DOHH2 (cell line): Measurements from ENCODE around the gene WNT2B.

Source experiments
- H3F3A ChIP-seq: fragments of 200-600 bp; sonication (generic), shearing (Covaris generic); 2 replicates; pipeline ENCODE4 v1.6.0; 2016; ENCODE audit warnings: antibody characterized with exemption, mild to moderate bottlenecking; ENCODE audit not compliant: control insufficient read depth, insufficient read depth
- H3K27ac ChIP-seq: fragments of 200-600 bp; sonication (generic); 2 replicates; pipeline ENCODE4 v1.5.1; 2014; ENCODE audit warnings: low read depth, mild to moderate bottlenecking, low read length, moderate library complexity
- H3K27me3 ChIP-seq: fragments of 200-600 bp; sonication (generic); 2 replicates; pipeline ENCODE4 v1.6.1; 2014; ENCODE audit warnings: mild to moderate bottlenecking, low read length, mixed read lengths; ENCODE audit not compliant: control insufficient read depth
- H3K36me3 ChIP-seq: fragments of 200-600 bp; sonication (generic); 2 replicates; pipeline ENCODE4 v1.6.1; 2014; ENCODE audit warnings: mild to moderate bottlenecking, low read length, moderate library complexity, mixed read lengths; ENCODE audit not compliant: control insufficient read depth
- H3K4me1 ChIP-seq: fragments of 200-600 bp; sonication (generic); 2 replicates; pipeline ENCODE4 v1.6.1; 2014; ENCODE audit warnings: mild to moderate bottlenecking, low read length, mixed read lengths; ENCODE audit not compliant: control insufficient read depth
- H3K4me2 ChIP-seq: fragments of 200-600 bp; sonication (generic); 2 replicates; pipeline ENCODE4 v1.6.0; 2014; ENCODE audit warnings: mild to moderate bottlenecking, low read length, moderate library complexity
- H3K4me3 ChIP-seq: fragments of 200-600 bp; sonication (generic); 2 replicates; pipeline ENCODE4 v1.5.1; 2014; ENCODE audit warnings: mild to moderate bottlenecking, low read length, mixed read lengths
- H3K79me2 ChIP-seq: fragments of 200-600 bp; sonication (generic); 2 replicates; pipeline ENCODE4 v1.6.1; 2014; ENCODE audit warnings: mild to moderate bottlenecking, low read length, mixed read lengths; ENCODE audit not compliant: control insufficient read depth
- H3K9me2 ChIP-seq: fragments of 200-600 bp; sonication (generic); replicated peaks from 2 replicates; pipeline ENCODE4 v1.6.1; 2014; ENCODE audit warnings: mild to moderate bottlenecking, low read length, mixed read lengths; ENCODE audit not compliant: control insufficient read depth
- H3K9me3 ChIP-seq: fragments of 200-600 bp; sonication (generic); 2 replicates; pipeline ENCODE4 v1.6.1; 2014; ENCODE audit warnings: antibody characterized with exemption, low read length, mixed read lengths; ENCODE audit not compliant: control insufficient read depth, insufficient read depth
- H4K20me1 ChIP-seq: fragments of 200-600 bp; sonication (generic); 2 replicates; pipeline ENCODE4 v1.6.0; 2014; ENCODE audit warnings: low read depth, mild to moderate bottlenecking, antibody characterized with exemption, low read length, moderate library complexity; ENCODE audit not compliant: control insufficient read depth, insufficient read depth
- CTCF ChIP-seq: fragments of 200-600 bp; sonication (generic); IDR thresholded peaks from one replicate; pipeline ENCODE4 v1.5.1; 2014; ENCODE audit warnings: antibody characterized with exemption, mild to moderate bottlenecking, low read depth, low read length; ENCODE audit not compliant: poor library complexity, severe bottlenecking
- EZH2phosphoT487 ChIP-seq: fragments of 200-600 bp; sonication (generic); IDR thresholded peaks from 2 replicates; pipeline ENCODE4 v1.6.1; 2017; ENCODE audit warnings: borderline replicate concordance, mild to moderate bottlenecking, antibody characterized with exemption, low read length, moderate library complexity, mixed read lengths

Gene WNT2B

GRCh38 chr1:112510340-112510739, 1.6 kb downstream of the WNT2B start:
- Histone ChIP-seq H4K20me1 (no peaks in the 10 kb centered on the region), H3K9me3 (no peaks in the 10 kb centered on the region), H3K9me2 (no peaks in the 10 kb centered on the region), H3K4me2 (no peak overlapping the region), H3K4me1 (peaks cover 37% of the 10 kb centered on the region), H3F3A (peaks cover 16% of the 10 kb centered on the region), H3K79me2 (no peaks in the 10 kb centered on the region), H3K27me3 (peaks cover 19% of the 10 kb centered on the region), H3K27ac (no peak overlapping the region), H3K4me3 (no peak overlapping the region), H3K36me3 (no peaks in the 10 kb centered on the region)
- no peak for TF ChIP-seq EZH2phosphoT487
- TF ChIP-seq CTCF: no peak

GRCh38 chr1:112511897-112512296, 3.1 kb downstream of the WNT2B start:
- H3K27me3 ChIP-seq: peaks cover 19% of the 10 kb centered on the region
- no peaks in the 10 kb centered on the region for H3K36me3 ChIP-seq
- TF ChIP-seq CTCF (no peak), EZH2phosphoT487 (no peak)
- peaks cover 5% of the 10 kb centered on the region; the same call in 1 of the 2 replicates for H3F3A ChIP-seq
- H3K27ac ChIP-seq: no peak overlapping the region
- H3K79me2 ChIP-seq: no peaks in the 10 kb centered on the region
- no peaks in the 10 kb centered on the region for H4K20me1 ChIP-seq
- no peaks in the 10 kb centered on the region for H3K9me3 ChIP-seq
- H3K4me3 ChIP-seq: no peak overlapping the region
- no peaks in the 10 kb centered on the region for H3K9me2 ChIP-seq
- H3K4me1 ChIP-seq: peaks cover 21% of the 10 kb centered on the region
- no peak overlapping the region for H3K4me2 ChIP-seq

- H3F3A ChIP-seq: 0 out of 2 replicates have a peak, but pooled peaks cover 2% of the 10 kb centered on the region
- H4K20me1 ChIP-seq: no peaks in the 10 kb centered on the region
- H3K9me3 ChIP-seq: no peaks in the 10 kb centered on the region
- peaks cover 7% of the 10 kb centered on the region for H3K4me1 ChIP-seq
- no peak overlapping the region for H3K27ac ChIP-seq
- H3K27me3 ChIP-seq: peaks cover 10% of the 10 kb centered on the region
- H3K79me2 ChIP-seq: no peaks in the 10 kb centered on the region
- H3K4me3 ChIP-seq: no peak overlapping the region
- TF ChIP-seq CTCF: no peak
- no peak overlapping the region for H3K4me2 ChIP-seq
- no peaks in the 10 kb centered on the region for H3K9me2 ChIP-seq
- H3K36me3 ChIP-seq: no peaks in the 10 kb centered on the region
Observed at GRCh38 chr1:112513112-112513870, 4.5 kb downstream of the WNT2B start.
